Astrocyte (in vitro differentiated cells and primary cell): Measurements from ENCODE around the gene ZNF487. TPM values are rescaled to one million over a fixed set of nuclear protein-coding genes. Genes with fewer than 3 reads are reported as not detected.
A peak's percentile ranks its signal among the peaks of the same experiment; 100 is the strongest.

Experiments used
- DNase-seq: peaks from one replicate; pipeline ENCODE4 v3.0.0-alpha.2; 2010; ENCODE audit warnings: low read depth
- FAIRE-seq: peaks from 2 replicates; lab custom pipeline; 2011; peaks lifted over from hg19 to GRCh38; lab: Jason Lieb, UNC
- H2AFZ ChIP-seq: 2 replicates; pipeline ENCODE4 v1.6.0; 2012; ENCODE audit warnings: low read depth, low read length, inconsistent platforms
- H3K27ac ChIP-seq: 2 replicates; pipeline ENCODE4 v1.5.1; 2011; ENCODE audit warnings: low read depth, low read length, inconsistent platforms
- H3K27me3 ChIP-seq: 2 replicates; pipeline ENCODE4 v1.6.0; 2011; ENCODE audit warnings: low read length, inconsistent platforms; ENCODE audit not compliant: insufficient read depth
- H3K36me3 ChIP-seq: 2 replicates; pipeline ENCODE4 v1.5.1; 2011; ENCODE audit warnings: low read length, inconsistent platforms; ENCODE audit not compliant: insufficient read depth
- H3K4me1 ChIP-seq: 2 replicates; pipeline ENCODE4 v1.5.1; 2011; ENCODE audit warnings: low read length, inconsistent platforms; ENCODE audit not compliant: insufficient read depth
- H3K4me2 ChIP-seq: 2 replicates; pipeline ENCODE4 v1.6.0; 2012; ENCODE audit warnings: low read length, inconsistent platforms
- H3K4me3 ChIP-seq: 2 replicates; pipeline ENCODE4 v1.5.1; 2011; ENCODE audit warnings: low read depth, mild to moderate bottlenecking, low read length, inconsistent platforms; ENCODE audit not compliant: insufficient read depth
- H3K79me2 ChIP-seq: 2 replicates; pipeline ENCODE4 v1.6.0; 2012; ENCODE audit warnings: mild to moderate bottlenecking, low read length, inconsistent platforms; ENCODE audit not compliant: insufficient read depth
- H3K9ac ChIP-seq: 2 replicates; pipeline ENCODE4 v1.6.0; 2012; ENCODE audit warnings: mild to moderate bottlenecking, low read length, inconsistent platforms
- H3K9me3 ChIP-seq: 2 replicates; pipeline ENCODE4 v1.5.1; 2012; ENCODE audit warnings: low read depth, mild to moderate bottlenecking, low read length, inconsistent platforms; ENCODE audit not compliant: insufficient read depth
- H4K20me1 ChIP-seq: 2 replicates; pipeline ENCODE4 v1.6.0; 2012; ENCODE audit warnings: low read length, inconsistent platforms; ENCODE audit not compliant: insufficient read depth
- H3K27ac Mint-ChIP-seq: one replicate; pipeline ENCODE4 v1.8.0; 2021; ENCODE audit warnings: mild to moderate bottlenecking, mixed read lengths; ENCODE audit not compliant: unreplicated experiment
- H3K27me3 Mint-ChIP-seq: one replicate; pipeline ENCODE4 v1.8.0; 2021; ENCODE audit warnings: low read depth, mixed read lengths; ENCODE audit not compliant: unreplicated experiment
- H3K36me3 Mint-ChIP-seq: one replicate; pipeline ENCODE4 v1.8.0; 2021; ENCODE audit warnings: low read depth, mixed read lengths; ENCODE audit not compliant: unreplicated experiment
- H3K4me1 Mint-ChIP-seq: one replicate; pipeline ENCODE4 v1.8.0; 2021; ENCODE audit warnings: low read depth, mixed read lengths; ENCODE audit not compliant: unreplicated experiment
- H3K4me3 Mint-ChIP-seq: one replicate; pipeline ENCODE4 v1.8.0; 2021; ENCODE audit warnings: mild to moderate bottlenecking, moderate library complexity, mixed read lengths; ENCODE audit not compliant: unreplicated experiment
- H3K9me3 Mint-ChIP-seq: one replicate; pipeline ENCODE4 v1.8.0; 2021; ENCODE audit warnings: mild to moderate bottlenecking, mixed read lengths; ENCODE audit not compliant: unreplicated experiment
- EZH2 ChIP-seq: IDR thresholded peaks from 2 replicates; pipeline ENCODE4 v1.6.1; 2012; ENCODE audit warnings: mild to moderate bottlenecking, low read length, inconsistent platforms; ENCODE audit not compliant: insufficient read depth
- total RNA-seq: library from RNA; stranded (reverse); gene quantifications from 2 replicates; pipeline ENCODE4 v1.2.1, GENCODE V29; 2021
- TF ChIP-seq, protein P1 (sequence below): IDR thresholded peaks from 2 replicates; pipeline ENCODE4 v1.5.1; 2011; ENCODE audit warnings: low read depth, mild to moderate bottlenecking, inconsistent platforms, low read length, moderate library complexity; ENCODE audit not compliant: insufficient read depth

ZNF487 gene
- total RNA-seq, 1 donor from 2014 or later = 2.8 TPM

DNA sequence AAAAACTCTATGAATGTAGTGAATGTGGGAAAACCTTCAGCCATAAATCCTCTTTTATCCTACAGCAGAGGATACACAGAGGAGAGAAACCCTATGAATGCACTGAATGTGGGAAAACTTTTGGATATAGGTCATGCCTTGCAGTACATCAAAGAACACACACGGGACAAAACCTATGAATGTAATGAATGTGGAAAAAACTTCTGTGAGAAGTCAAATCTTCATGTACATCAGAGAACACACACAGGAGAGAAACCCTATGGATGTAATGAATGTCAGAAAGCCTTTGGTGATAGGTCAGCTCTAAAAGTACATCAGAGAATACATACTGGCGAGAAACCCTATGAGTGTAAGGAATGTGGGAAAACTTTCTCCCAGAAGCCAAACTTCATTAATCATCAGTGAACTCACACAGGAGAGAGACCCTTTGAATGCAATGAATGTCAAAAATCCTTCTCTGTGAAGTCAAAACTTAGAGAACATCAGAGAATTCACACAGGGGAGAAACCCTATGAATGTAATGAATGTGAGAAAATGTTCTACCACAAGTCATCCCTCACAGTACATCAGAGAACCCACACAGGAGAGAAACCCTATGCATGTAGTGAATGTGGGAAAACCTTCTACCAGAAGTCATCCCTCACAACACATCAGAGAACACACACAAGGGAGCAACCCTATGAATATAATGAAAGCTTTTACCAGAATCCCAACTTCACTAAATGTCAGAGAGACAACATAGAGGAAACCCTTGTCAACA, 45.6 kb downstream of the ZNF487 start:
- H3K4me1 ChIP-seq = no peaks in the 10 kb centered on the region
- no peaks in the 10 kb centered on the region for H3K79me2 ChIP-seq
- H3K27ac ChIP-seq = no peak overlapping the region
- FAIRE-seq (peak; percentile 63), DNase-seq (no peak)
- H3K36me3 Mint-ChIP-seq = peaks cover 24% of the 10 kb centered on the region
- peaks cover 41% of the 10 kb centered on the region for H3K9me3 Mint-ChIP-seq
- no peaks in the 10 kb centered on the region for H3K27me3 ChIP-seq
- H3K9ac ChIP-seq = no peak overlapping the region
- no peak overlapping the region for H3K4me3 Mint-ChIP-seq
- no peak overlapping the region for H3K27ac Mint-ChIP-seq
- H2AFZ ChIP-seq = no peak overlapping the region
- H3K27me3 Mint-ChIP-seq = no peaks in the 10 kb centered on the region
- peaks cover 30% of the 10 kb centered on the region for H3K9me3 ChIP-seq
- no peaks in the 10 kb centered on the region for H4K20me1 ChIP-seq
- TF ChIP-seq EZH2 = no peak
- TF ChIP-seq, protein P1, sequence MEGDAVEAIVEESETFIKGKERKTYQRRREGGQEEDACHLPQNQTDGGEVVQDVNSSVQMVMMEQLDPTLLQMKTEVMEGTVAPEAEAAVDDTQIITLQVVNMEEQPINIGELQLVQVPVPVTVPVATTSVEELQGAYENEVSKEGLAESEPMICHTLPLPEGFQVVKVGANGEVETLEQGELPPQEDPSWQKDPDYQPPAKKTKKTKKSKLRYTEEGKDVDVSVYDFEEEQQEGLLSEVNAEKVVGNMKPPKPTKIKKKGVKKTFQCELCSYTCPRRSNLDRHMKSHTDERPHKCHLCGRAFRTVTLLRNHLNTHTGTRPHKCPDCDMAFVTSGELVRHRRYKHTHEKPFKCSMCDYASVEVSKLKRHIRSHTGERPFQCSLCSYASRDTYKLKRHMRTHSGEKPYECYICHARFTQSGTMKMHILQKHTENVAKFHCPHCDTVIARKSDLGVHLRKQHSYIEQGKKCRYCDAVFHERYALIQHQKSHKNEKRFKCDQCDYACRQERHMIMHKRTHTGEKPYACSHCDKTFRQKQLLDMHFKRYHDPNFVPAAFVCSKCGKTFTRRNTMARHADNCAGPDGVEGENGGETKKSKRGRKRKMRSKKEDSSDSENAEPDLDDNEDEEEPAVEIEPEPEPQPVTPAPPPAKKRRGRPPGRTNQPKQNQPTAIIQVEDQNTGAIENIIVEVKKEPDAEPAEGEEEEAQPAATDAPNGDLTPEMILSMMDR = no peak
- no peak overlapping the region for H3K4me2 ChIP-seq
- H3K4me1 Mint-ChIP-seq = no peaks in the 10 kb centered on the region
- H3K4me3 ChIP-seq = no peak overlapping the region
- H3K36me3 ChIP-seq = no peaks in the 10 kb centered on the region

DNA sequence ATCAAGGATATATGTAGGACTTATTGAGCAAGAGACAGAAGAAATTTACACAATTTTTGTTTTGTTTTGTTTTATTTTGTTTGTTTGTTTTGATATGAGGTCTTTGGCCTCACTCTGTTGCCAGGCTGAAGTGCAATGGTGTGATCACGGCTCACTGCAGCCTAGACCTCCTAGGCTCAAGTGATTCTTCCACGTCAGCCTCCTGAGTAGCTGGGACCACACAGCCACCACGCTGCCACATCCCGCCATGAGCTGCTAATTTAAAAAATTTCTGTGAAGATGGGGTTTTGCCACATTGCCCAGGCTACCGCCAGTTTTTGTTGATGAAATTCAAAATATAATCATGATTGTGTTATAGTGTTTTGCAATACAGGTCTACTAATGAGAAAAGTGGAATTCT, 54.9 kb downstream of the ZNF487 start:
- Mint-ChIP-seq H3K4me1 (no peaks in the 10 kb centered on the region), H3K36me3 (no peaks in the 10 kb centered on the region), H3K27ac (no peak overlapping the region), H3K9me3 (peaks cover 2% of the 10 kb centered on the region), H3K27me3 (no peaks in the 10 kb centered on the region), H3K4me3 (no peak overlapping the region)
- no peak overlapping the region for H2AFZ ChIP-seq
- no peak overlapping the region for H3K27ac ChIP-seq
- H4K20me1 ChIP-seq = no peaks in the 10 kb centered on the region
- no peak overlapping the region for H3K9ac ChIP-seq
- H3K79me2 ChIP-seq = no peaks in the 10 kb centered on the region
- H3K27me3 ChIP-seq = no peaks in the 10 kb centered on the region
- FAIRE-seq (no peak), DNase-seq (no peak)
- H3K36me3 ChIP-seq = no peaks in the 10 kb centered on the region
- H3K4me3 ChIP-seq = no peak overlapping the region
- H3K4me1 ChIP-seq = no peaks in the 10 kb centered on the region
- no peaks in the 10 kb centered on the region for H3K9me3 ChIP-seq
- TF ChIP-seq, protein P1 = no peak
- no peak for TF ChIP-seq EZH2
- H3K4me2 ChIP-seq = no peak overlapping the region

DNA sequence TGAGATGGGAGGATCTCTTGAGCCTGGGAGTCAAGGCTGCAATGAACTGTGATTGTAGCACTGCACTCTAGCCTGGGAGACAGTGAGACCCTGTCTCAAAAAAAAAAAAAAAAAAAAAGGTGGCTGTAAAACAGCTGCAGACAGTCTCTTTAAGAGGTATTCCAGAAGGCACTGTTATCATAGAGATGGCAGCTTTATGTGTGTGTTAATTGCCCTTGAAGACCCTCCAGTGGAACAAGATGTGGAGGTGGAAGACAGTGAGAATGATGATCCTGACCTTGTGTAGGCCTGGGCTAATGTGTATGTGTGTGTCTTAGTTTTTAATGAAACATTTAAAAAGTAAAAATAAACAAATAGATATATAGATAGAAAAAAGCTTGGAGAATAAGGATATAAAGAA, 66.0 kb downstream of the ZNF487 start:
- H3K27me3 ChIP-seq = no peaks in the 10 kb centered on the region
- H3K9me3 Mint-ChIP-seq = peaks cover 4% of the 10 kb centered on the region
- H3K36me3 ChIP-seq = no peaks in the 10 kb centered on the region
- H4K20me1 ChIP-seq = no peaks in the 10 kb centered on the region
- H3K36me3 Mint-ChIP-seq = no peaks in the 10 kb centered on the region
- no peak overlapping the region for H2AFZ ChIP-seq
- H3K79me2 ChIP-seq = no peaks in the 10 kb centered on the region
- FAIRE-seq = no peak
- H3K4me1 ChIP-seq = no peaks in the 10 kb centered on the region
- no peak overlapping the region for H3K4me3 Mint-ChIP-seq
- no peak overlapping the region for H3K4me3 ChIP-seq
- DNase-seq = no peak
- no peak overlapping the region for H3K27ac Mint-ChIP-seq
- H3K4me2 ChIP-seq = no peak overlapping the region
- H3K9me3 ChIP-seq = no peaks in the 10 kb centered on the region
- no peaks in the 10 kb centered on the region for H3K27me3 Mint-ChIP-seq
- no peak for TF ChIP-seq EZH2
- TF ChIP-seq, protein P1 = no peak
- no peaks in the 10 kb centered on the region for H3K4me1 Mint-ChIP-seq
- no peak overlapping the region for H3K9ac ChIP-seq
- H3K27ac ChIP-seq = no peak overlapping the region
